Fibroblast of villous mesenchyme (primary cell): Measurements from ENCODE around the gene TSPAN4. TPM values are rescaled to one million over a fixed set of nuclear protein-coding genes. Genes with fewer than 3 reads are reported as not detected.
A peak's percentile ranks its signal among the peaks of the same experiment; 100 is the strongest.

Experiments used
- DNase-seq: peaks from one replicate; pipeline ENCODE4 v3.0.0-alpha.2; 2010; ENCODE audit warnings: low read depth
- H3K4me3 ChIP-seq: 2 replicates; pipeline ENCODE4 v1.5.1; 2011; ENCODE audit warnings: low read depth, mild to moderate bottlenecking, low read length
- CTCF ChIP-seq: IDR thresholded peaks from 2 replicates; pipeline ENCODE4 v1.5.1; 2012; ENCODE audit warnings: low read depth, mild to moderate bottlenecking, low read length; ENCODE audit not compliant: insufficient read depth
- total RNA-seq: library from RNA; depleted of rRNA; stranded (reverse); fragments of >200 nt; gene quantifications from 2 replicates; pipeline ENCODE4 v1.2.3, GENCODE V29; 2012

The TSPAN4 gene
- total RNA-seq, 1 donor: 113 TPM

- H3K4me3 ChIP-seq: peak overlapping the region; percentile 74
- no peak for TF ChIP-seq CTCF
- DNase-seq: no peak
Observed at GRCh38 chr11:796565-797295, 45.9 kb upstream of the TSPAN4 start.

DNA sequence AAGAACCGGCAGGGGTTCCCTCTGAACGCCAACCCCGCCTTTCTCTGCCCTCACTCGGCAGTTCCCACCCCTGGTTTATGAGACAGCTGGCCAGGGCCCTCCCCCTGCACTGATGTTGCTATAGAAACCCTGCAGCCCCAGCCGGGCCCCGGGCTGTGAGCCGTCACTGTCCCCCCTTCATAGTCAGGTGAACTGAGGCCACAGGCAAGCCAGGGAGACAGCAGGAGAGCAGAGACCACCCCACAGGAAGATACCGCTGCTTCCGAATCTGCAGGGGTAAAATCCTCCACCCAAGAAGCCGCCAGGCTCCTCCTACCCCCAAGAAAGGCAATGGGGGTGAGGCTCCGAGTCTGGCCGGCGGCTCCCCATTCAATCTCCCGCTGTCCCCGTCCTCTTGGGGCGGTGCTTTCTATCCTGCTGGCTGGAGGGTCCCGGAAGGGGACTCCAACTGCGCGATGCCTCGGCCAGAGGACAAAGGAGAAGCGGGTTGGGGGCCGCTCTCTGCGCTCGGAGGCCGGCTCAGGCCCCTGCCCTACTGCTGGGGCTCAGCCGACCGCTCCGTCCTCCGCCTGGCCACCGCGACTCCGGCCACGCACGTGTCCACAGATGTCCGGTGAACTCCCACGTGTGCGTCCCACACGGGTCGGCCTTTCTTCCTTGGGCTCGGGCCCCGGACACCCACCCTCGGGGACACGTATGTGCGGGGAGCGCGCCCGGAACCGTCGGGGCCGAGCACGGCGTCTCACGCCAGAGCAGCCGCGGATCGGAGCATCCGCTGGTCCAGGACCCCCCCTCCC lies 45.2 kb upstream of the TSPAN4 start:
- peak; percentile 91 for DNase-seq
- H3K4me3 ChIP-seq: peak overlapping the region; percentile 74
- no peak for TF ChIP-seq CTCF

DNA sequence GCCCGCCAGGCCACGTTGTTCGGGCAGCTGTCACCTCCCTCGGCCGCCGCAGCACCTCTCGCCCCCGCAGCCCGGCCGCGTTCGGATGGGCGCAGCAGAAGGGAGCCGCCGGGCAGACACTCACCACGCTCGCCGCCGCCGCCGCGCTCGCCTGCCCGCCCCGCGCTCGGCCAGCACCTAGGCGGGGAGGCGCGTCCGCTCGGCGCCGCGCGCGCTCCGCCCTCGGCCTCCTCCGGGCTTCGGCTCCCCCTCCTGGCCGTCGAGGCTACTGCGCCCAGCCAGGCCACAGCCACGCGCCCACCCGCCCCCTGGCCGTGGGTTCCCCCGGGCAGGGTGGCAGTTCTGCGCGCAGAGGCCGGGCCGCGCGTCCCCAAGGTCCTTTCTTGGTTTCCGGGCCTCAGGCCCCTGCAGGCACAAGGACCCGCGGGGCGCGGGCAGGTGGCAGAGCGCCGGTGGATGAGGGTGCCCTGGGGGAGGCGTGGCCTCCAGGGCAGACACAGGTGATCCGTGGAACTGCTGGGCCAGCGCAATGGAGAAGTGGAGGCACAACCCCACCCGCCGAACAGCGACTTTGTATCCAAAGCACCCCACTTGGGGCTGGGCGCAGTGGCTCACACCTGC lies 44.4 kb upstream of the TSPAN4 start, which contains the start of gene SLC25A22:
Gene SLC25A22 (minus strand): TSS at position 189 of the 621 bp plus-strand sequence. CDS start 3,275 bp downstream, outside the sequence.
- DNase-seq: peak; percentile 71
- peak; percentile 65 for TF ChIP-seq CTCF
- H3K4me3 ChIP-seq: peak within 1 kb of the TSS; percentile 74

- TF ChIP-seq CTCF: no peak
- H3K4me3 ChIP-seq: no peak overlapping the region
- DNase-seq: no peak
Observed at GRCh38 chr11:799641-800316, 42.9 kb upstream of the TSPAN4 start.

- TF ChIP-seq CTCF: no peak
- DNase-seq: no peak
- no peak overlapping the region for H3K4me3 ChIP-seq
Observed at GRCh38 chr11:800473-800872, 42.2 kb upstream of the TSPAN4 start.

DNA sequence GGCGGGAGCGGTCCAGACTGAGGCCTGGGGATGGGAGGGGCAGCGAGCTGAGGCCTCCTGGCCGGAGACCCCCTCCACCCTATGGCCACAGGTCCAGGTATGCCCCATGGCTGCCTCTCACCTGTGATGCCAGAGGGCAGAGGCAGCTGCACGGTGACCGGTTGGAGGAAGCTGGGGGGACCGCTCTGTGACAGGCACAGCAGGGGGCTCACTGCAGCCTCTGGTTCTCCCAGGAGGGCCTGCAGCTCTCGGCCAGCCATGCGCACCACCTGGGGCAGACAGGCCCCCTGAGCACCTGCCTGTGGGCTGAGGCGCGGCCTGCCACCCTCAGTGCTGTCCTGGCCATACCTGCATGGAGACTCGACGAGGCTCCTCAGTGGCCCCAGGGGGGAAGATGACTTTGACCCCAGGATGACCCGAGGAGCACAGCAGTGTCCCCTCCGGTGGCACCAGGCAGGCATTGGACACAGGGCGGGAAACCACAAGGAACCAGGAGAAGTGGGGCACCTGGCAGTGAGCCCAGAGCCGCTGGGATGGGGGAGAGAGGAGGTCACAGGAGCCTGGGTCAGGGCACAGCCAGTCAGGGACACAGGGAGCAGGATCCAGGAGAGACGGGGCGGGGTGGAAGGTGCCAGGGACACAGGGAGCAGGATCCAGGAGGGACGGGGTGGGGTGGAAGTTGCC lies 41.4 kb upstream of the TSPAN4 start:
- H3K4me3 ChIP-seq: no peak overlapping the region
- DNase-seq: no peak
- no peak for TF ChIP-seq CTCF
